SH-SY5Y (cell line): ENCODE results near the gene IFI16.

Experiments used
- GATA2 ChIP-seq: IDR thresholded peaks from 2 replicates; pipeline ENCODE4 v1.6.1; 2011; ENCODE audit warnings: mild to moderate bottlenecking, low read depth, low read length
- GATA3 ChIP-seq: IDR thresholded peaks from 2 replicates; pipeline ENCODE4 v1.6.1; 2011; ENCODE audit warnings: low read depth, mild to moderate bottlenecking, low read length, moderate library complexity

Gene IFI16

GRCh38 chr1:159092036-159092760 is 82.5 kb downstream of the IFI16 start:
- TF ChIP-seq GATA3 (no peak), GATA2 (no peak)

- no peak for TF ChIP-seq GATA2
- TF ChIP-seq GATA3, result no peak
Measured at GRCh38 chr1:159098596-159098995, 88.9 kb downstream of the IFI16 start.

GRCh38 chr1:159100589-159100988 is 90.9 kb downstream of the IFI16 start:
- no peak for TF ChIP-seq GATA3
- TF ChIP-seq GATA2, result no peak
